ENCODE results near the gene GRPEL1. TPM values are rescaled to one million over a fixed set of nuclear protein-coding genes. Genes with fewer than 3 reads are reported as not detected.

GRPEL1 gene
- total RNA-seq, 1 donor from 2014 or later: 55.8 TPM

DNA sequence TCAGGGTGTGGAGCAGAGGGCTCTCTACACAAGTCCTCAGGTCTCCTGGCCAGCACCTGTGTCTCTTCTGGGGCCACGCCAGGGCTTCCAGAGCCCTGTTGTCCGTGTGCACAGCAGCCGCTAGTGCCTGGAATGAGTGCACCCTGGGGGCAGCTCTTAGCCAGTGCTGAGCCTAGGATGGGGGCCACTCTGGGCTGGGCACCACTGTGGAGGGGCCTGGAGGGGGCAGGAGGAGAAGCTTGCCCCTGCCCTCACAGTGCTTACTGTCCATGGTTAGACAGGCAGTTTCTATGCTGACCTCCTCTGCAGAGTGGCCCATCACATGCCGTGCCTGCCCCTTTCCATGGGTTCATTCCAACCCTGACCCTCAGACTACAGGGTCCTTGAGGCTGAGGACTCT, 42.7 kb upstream of the GRPEL1 start:
- no peak overlapping the region for H2AFZ ChIP-seq (ENCODE audit: low read depth, low read length)
- H3K27ac ChIP-seq (ENCODE audit: low read depth, low read length): no peak overlapping the region
- H3K9me3 Mint-ChIP-seq (ENCODE audit: unreplicated experiment): peaks cover 6% of the 10 kb centered on the region
- no peaks in the 10 kb centered on the region for H3K36me3 Mint-ChIP-seq (ENCODE audit: low read depth, unreplicated experiment)
- no peak for FAIRE-seq
- no peak overlapping the region for H3K9ac ChIP-seq (ENCODE audit: low read length)
- peaks cover 2% of the 10 kb centered on the region for H3K27me3 ChIP-seq (ENCODE audit: insufficient read depth, low read length)
- no peak overlapping the region for H3K4me2 ChIP-seq (ENCODE audit: low read length)
- H3K27ac Mint-ChIP-seq (ENCODE audit: unreplicated experiment): no peak overlapping the region
- no peaks in the 10 kb centered on the region for H3K79me2 ChIP-seq (ENCODE audit: insufficient read depth, low read length)
- H3K4me1 ChIP-seq (ENCODE audit: insufficient read depth, low read length): no peaks in the 10 kb centered on the region
- TF ChIP-seq, protein P1, sequence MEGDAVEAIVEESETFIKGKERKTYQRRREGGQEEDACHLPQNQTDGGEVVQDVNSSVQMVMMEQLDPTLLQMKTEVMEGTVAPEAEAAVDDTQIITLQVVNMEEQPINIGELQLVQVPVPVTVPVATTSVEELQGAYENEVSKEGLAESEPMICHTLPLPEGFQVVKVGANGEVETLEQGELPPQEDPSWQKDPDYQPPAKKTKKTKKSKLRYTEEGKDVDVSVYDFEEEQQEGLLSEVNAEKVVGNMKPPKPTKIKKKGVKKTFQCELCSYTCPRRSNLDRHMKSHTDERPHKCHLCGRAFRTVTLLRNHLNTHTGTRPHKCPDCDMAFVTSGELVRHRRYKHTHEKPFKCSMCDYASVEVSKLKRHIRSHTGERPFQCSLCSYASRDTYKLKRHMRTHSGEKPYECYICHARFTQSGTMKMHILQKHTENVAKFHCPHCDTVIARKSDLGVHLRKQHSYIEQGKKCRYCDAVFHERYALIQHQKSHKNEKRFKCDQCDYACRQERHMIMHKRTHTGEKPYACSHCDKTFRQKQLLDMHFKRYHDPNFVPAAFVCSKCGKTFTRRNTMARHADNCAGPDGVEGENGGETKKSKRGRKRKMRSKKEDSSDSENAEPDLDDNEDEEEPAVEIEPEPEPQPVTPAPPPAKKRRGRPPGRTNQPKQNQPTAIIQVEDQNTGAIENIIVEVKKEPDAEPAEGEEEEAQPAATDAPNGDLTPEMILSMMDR (IDR thresholded peaks at IDR 0.05; ENCODE audit: insufficient read depth, low read depth, low read length): no peak
- TF ChIP-seq EZH2 (IDR thresholded peaks at IDR 0.05; ENCODE audit: insufficient read depth, low read length): no peak
- no peak overlapping the region for H3K4me3 Mint-ChIP-seq (ENCODE audit: unreplicated experiment)
- no peaks in the 10 kb centered on the region for H4K20me1 ChIP-seq (ENCODE audit: insufficient read depth, low read length)
- no peak overlapping the region for H3K4me3 ChIP-seq (ENCODE audit: insufficient read depth, low read depth, low read length)
- H3K9me3 ChIP-seq (ENCODE audit: insufficient read depth, low read depth, low read length): no peaks in the 10 kb centered on the region
- peaks cover 21% of the 10 kb centered on the region for H3K27me3 Mint-ChIP-seq (ENCODE audit: low read depth, unreplicated experiment)
- no peak for DNase-seq (ENCODE audit: low read depth)
- H3K36me3 ChIP-seq (ENCODE audit: insufficient read depth, low read length): no peaks in the 10 kb centered on the region
- H3K4me1 Mint-ChIP-seq (ENCODE audit: low read depth, unreplicated experiment): no peaks in the 10 kb centered on the region

DNA sequence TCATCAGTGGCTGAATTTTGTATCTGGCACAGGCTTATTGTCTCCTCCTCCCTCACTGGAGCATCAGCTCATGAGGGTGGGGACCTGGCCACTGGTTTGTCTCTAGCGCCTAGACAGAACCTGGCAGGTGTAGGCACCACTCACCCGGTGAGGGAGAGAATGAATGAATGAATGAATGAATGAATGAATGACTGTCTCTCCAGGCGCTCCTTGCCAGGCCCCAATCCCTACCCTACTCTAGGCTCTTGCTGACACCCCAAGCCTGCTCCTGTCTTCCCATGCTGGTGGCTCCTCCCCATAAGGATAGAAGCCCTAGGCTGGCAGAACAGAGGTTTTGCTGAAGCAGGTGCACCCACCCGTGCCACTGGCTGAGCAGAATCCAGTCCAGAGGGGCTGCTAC, 41.3 kb upstream of the GRPEL1 start:
- Histone ChIP-seq H3K27ac (ENCODE audit: low read depth, low read length) (no peak overlapping the region), H3K4me2 (ENCODE audit: low read length) (no peak overlapping the region), H3K27me3 (ENCODE audit: insufficient read depth, low read length) (peaks cover 2% of the 10 kb centered on the region), H3K4me1 (ENCODE audit: insufficient read depth, low read length) (no peaks in the 10 kb centered on the region), H3K9ac (ENCODE audit: low read length) (no peak overlapping the region), H3K36me3 (ENCODE audit: insufficient read depth, low read length) (no peaks in the 10 kb centered on the region), H2AFZ (ENCODE audit: low read depth, low read length) (no peak overlapping the region), H3K79me2 (ENCODE audit: insufficient read depth, low read length) (no peaks in the 10 kb centered on the region), H3K9me3 (ENCODE audit: insufficient read depth, low read depth, low read length) (no peaks in the 10 kb centered on the region), H3K4me3 (ENCODE audit: insufficient read depth, low read depth, low read length) (no peak overlapping the region), H4K20me1 (ENCODE audit: insufficient read depth, low read length) (no peaks in the 10 kb centered on the region)
- FAIRE-seq (no peak), DNase-seq (ENCODE audit: low read depth) (no peak)
- Mint-ChIP-seq H3K27ac (ENCODE audit: unreplicated experiment) (no peak overlapping the region), H3K4me1 (ENCODE audit: low read depth, unreplicated experiment) (no peaks in the 10 kb centered on the region), H3K36me3 (ENCODE audit: low read depth, unreplicated experiment) (no peaks in the 10 kb centered on the region), H3K27me3 (ENCODE audit: low read depth, unreplicated experiment) (peaks cover 32% of the 10 kb centered on the region), H3K4me3 (ENCODE audit: unreplicated experiment) (no peak overlapping the region), H3K9me3 (ENCODE audit: unreplicated experiment) (peaks cover 6% of the 10 kb centered on the region)
- TF ChIP-seq, protein P1 (IDR thresholded peaks at IDR 0.05; ENCODE audit: insufficient read depth, low read depth, low read length): no peak
- no peak for TF ChIP-seq EZH2 (IDR thresholded peaks at IDR 0.05; ENCODE audit: insufficient read depth, low read length)

DNA sequence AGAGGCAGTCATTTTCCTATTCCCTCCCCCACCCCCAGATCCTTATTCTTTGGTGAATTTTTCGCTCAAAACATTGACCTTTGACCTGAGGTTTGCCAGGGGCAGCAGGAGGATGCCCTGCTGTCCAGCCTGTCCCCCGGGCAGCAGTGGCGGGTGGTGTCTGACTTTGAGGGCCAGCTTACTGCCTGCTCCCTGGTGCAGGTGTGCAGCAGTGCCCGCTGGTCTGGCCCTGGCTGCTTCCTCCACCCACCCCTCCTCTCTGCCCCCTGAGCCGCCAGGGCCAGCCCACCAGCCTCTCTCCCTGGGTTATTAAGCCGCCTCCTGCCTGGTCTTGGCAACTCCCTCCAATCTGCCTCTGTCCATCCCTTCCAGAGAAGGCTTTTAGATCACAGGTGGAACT, 40.8 kb upstream of the GRPEL1 start:
- DNase-seq (ENCODE audit: low read depth) (no peak), FAIRE-seq (no peak)
- no peaks in the 10 kb centered on the region for H3K36me3 ChIP-seq (ENCODE audit: insufficient read depth, low read length)
- H3K9me3 Mint-ChIP-seq (ENCODE audit: unreplicated experiment): peaks cover 6% of the 10 kb centered on the region
- no peak overlapping the region for H3K4me2 ChIP-seq (ENCODE audit: low read length)
- H3K9ac ChIP-seq (ENCODE audit: low read length): no peak overlapping the region
- H3K27me3 ChIP-seq (ENCODE audit: insufficient read depth, low read length): no peaks in the 10 kb centered on the region
- no peak overlapping the region for H3K4me3 Mint-ChIP-seq (ENCODE audit: unreplicated experiment)
- no peaks in the 10 kb centered on the region for H3K4me1 Mint-ChIP-seq (ENCODE audit: low read depth, unreplicated experiment)
- H3K79me2 ChIP-seq (ENCODE audit: insufficient read depth, low read length): no peaks in the 10 kb centered on the region
- no peaks in the 10 kb centered on the region for H4K20me1 ChIP-seq (ENCODE audit: insufficient read depth, low read length)
- H3K9me3 ChIP-seq (ENCODE audit: insufficient read depth, low read depth, low read length): no peaks in the 10 kb centered on the region
- no peak overlapping the region for H3K27ac Mint-ChIP-seq (ENCODE audit: unreplicated experiment)
- no peak for TF ChIP-seq EZH2 (IDR thresholded peaks at IDR 0.05; ENCODE audit: insufficient read depth, low read length)
- TF ChIP-seq, protein P1 (IDR thresholded peaks at IDR 0.05; ENCODE audit: insufficient read depth, low read depth, low read length): no peak
- no peaks in the 10 kb centered on the region for H3K36me3 Mint-ChIP-seq (ENCODE audit: low read depth, unreplicated experiment)
- peaks cover 2% of the 10 kb centered on the region for H3K4me1 ChIP-seq (ENCODE audit: insufficient read depth, low read length)
- no peak overlapping the region for H2AFZ ChIP-seq (ENCODE audit: low read depth, low read length)
- H3K27ac ChIP-seq (ENCODE audit: low read depth, low read length): no peak overlapping the region
- H3K4me3 ChIP-seq (ENCODE audit: insufficient read depth, low read depth, low read length): no peak overlapping the region
- peaks cover 34% of the 10 kb centered on the region for H3K27me3 Mint-ChIP-seq (ENCODE audit: low read depth, unreplicated experiment)
